ENCODE measurements around the gene NF2.
"Not testable (repeated sequence)": the region's sequence is repeated elsewhere in the genome, so short reads cannot be mapped to it uniquely, and the experiment has no call there.

The NF2 gene

DNA sequence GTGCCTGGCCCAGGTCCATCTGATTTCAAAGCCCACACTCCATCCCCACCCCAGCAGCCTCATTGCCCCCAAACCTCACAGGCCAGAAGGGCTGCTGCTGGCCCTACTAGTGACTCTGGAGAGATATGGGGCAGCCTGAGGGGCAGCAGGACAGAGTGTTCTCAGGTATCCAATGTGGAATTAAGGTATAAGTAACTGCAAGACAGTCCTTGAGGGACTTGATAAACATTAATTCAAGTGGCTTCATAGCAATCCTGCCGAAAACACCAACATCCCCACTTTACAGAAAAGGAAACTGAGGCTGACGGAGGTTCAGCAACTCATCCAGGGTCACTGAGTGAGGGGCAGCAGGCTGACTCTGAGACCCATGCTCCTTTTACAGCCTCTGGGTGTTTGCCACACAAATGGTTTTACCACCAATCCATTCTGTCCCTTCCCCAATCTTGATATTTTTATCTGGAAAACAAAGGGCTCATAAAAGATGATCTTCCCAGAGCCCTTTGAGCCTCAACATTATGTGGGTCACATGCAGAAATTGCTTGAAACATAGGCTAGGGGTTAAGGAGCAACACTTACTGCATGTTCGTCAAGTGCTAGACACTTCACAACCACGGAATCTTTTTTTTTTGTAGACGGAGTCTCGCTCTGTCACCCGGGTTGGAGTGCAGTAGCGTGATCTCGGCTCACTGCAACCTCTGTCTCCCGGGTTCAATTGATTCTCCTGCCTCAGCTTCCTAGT is 24.8 kb upstream of the NF2 start:
- Histone ChIP-seq H3K4me3 (ENCODE audit: low read depth, low read length) (no peak overlapping the region), H3K27me3 (ENCODE audit: insufficient read depth, low read depth, severe bottlenecking) (no peaks in the 10 kb centered on the region), H3K27ac (no peak overlapping the region), H3K9me3 (ENCODE audit: severe bottlenecking) (no peaks in the 10 kb centered on the region), H3K36me3 (peaks cover 4% of the 10 kb centered on the region)
- no peak for DNase-seq
- TF ChIP-seq, protein P1, sequence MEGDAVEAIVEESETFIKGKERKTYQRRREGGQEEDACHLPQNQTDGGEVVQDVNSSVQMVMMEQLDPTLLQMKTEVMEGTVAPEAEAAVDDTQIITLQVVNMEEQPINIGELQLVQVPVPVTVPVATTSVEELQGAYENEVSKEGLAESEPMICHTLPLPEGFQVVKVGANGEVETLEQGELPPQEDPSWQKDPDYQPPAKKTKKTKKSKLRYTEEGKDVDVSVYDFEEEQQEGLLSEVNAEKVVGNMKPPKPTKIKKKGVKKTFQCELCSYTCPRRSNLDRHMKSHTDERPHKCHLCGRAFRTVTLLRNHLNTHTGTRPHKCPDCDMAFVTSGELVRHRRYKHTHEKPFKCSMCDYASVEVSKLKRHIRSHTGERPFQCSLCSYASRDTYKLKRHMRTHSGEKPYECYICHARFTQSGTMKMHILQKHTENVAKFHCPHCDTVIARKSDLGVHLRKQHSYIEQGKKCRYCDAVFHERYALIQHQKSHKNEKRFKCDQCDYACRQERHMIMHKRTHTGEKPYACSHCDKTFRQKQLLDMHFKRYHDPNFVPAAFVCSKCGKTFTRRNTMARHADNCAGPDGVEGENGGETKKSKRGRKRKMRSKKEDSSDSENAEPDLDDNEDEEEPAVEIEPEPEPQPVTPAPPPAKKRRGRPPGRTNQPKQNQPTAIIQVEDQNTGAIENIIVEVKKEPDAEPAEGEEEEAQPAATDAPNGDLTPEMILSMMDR (IDR thresholded peaks at IDR 0.05; ENCODE audit: low read depth, low read length) = no peak

DNA sequence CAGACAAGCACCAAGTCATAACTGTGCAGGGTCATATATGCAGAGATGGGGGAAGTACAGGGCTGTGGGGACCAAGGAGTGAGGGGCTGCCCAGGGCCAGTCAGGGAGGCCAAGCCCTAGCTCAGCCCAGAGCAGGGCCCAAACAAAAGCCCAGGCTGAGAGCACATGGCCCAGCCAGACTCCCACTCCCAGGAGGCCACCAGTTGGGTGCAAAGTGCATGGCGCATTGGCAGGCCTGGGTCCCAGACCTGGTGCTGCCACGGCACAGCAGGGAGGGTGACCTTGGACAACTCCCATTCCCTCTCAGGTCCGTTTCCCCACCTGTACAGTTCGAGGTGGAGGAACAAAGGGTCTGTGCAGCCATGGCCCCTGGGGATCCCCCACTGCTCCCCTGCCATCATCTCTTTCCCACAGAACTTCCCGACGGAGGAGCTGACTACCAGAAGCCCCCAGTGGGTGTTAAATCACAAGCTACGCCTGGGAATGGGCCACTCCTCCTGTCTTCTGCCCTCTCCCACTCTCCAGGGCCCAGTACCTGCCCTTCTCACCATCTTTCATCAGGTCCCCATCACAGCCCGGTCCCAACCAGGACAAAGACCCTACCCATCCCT is 23.1 kb upstream of the NF2 start:
- Histone ChIP-seq H3K36me3 (peaks cover 4% of the 10 kb centered on the region), H3K4me3 (ENCODE audit: low read depth, low read length) (peak overlapping the region; percentile 68), H3K27ac (peak overlapping the region; percentile 62), H3K27me3 (ENCODE audit: insufficient read depth, low read depth, severe bottlenecking) (no peaks in the 10 kb centered on the region), H3K9me3 (ENCODE audit: severe bottlenecking) (no peaks in the 10 kb centered on the region)
- TF ChIP-seq, protein P1 (IDR thresholded peaks at IDR 0.05; ENCODE audit: low read depth, low read length) = no peak
- DNase-seq = no peak

DNA sequence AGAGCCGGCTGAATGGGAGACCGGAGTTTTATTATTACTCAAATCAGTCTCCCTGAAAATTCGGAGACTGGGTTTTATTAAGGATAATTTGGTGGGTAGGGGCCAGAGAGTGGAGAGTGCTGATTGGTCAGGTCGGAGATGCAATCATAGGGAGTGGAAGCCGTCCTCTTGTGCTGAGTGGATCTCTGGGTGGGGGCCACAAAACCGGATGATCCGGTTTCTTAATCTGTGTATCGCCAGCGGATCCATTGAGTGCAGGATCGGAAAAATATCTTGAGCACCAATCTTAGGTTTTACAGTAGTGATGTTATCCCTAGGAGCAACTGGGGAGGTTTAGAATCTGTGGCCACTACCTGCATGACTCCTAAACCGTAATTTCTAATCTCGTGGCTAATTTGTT is 21.6 kb upstream of the NF2 start:
- no peaks in the 10 kb centered on the region for H3K9me3 ChIP-seq (ENCODE audit: severe bottlenecking)
- H3K27me3 ChIP-seq (ENCODE audit: insufficient read depth, low read depth, severe bottlenecking) = no peaks in the 10 kb centered on the region
- TF ChIP-seq, protein P1 (IDR thresholded peaks at IDR 0.05; ENCODE audit: low read depth, low read length) = no peak
- no peak overlapping the region for H3K4me3 ChIP-seq (ENCODE audit: low read depth, low read length)
- H3K27ac ChIP-seq = no peak overlapping the region
- H3K36me3 ChIP-seq = peaks cover 4% of the 10 kb centered on the region
- DNase-seq = no peak

DNA sequence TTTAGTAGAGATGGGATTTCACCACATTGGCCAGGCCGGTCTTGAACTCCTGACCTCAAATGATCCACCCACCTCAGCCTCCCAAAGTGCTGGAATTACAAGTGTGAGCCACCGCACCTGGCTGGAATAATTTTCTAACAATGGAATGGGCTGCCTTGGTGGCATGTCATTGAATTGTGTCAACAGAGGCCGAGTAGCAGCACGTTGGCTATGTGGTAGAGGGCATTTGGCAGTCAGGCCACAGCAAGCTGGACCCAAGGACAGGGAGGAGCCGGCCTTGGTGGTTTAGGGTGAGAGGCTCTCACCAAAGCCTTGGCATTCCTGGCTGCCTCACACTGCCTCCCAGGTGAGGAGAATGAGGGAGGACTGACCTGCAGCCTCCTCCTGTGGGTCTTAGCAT is 18.5 kb upstream of the NF2 start:
- Histone ChIP-seq H3K27ac (no peak overlapping the region), H3K36me3 (no peaks in the 10 kb centered on the region; the same call in 1 of the 2 replicates), H3K9me3 (ENCODE audit: severe bottlenecking) (no peaks in the 10 kb centered on the region), H3K4me3 (ENCODE audit: low read depth, low read length) (no peak overlapping the region), H3K27me3 (ENCODE audit: insufficient read depth, low read depth, severe bottlenecking) (no peaks in the 10 kb centered on the region)
- TF ChIP-seq, protein P1 (IDR thresholded peaks at IDR 0.05; ENCODE audit: low read depth, low read length) = no peak
- no peak for DNase-seq

DNA sequence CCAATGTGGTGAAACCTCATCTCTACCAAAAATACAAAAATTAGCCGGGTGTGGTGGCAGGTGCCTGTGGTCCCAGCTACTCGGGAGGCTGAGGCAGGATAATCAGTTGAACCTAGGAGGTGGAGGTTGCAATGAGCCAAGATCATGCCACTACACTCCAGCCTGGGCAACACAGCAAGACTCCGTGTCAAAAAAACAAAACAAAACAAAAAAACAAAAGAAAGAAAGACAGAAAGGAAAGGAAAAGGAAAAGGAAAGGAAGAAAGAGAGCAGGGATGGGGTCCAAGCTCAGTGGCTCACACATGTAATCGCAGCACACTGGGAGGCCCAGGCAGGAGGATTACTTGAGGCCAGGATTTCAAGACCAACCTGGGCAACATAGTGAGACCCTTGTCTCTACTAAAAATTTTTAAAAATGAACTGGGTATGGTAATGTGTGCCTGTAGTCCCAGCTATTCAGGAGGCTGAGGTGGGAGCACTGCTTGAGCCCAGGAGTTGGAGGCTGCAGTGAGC is 17.2 kb upstream of the NF2 start:
- H3K36me3 ChIP-seq; H3K4me3 ChIP-seq (ENCODE audit: low read depth, low read length); H3K9me3 ChIP-seq (ENCODE audit: severe bottlenecking); DNase-seq; H3K27me3 ChIP-seq (ENCODE audit: insufficient read depth, low read depth, severe bottlenecking); H3K27ac ChIP-seq: not testable (repeated sequence)

DNA sequence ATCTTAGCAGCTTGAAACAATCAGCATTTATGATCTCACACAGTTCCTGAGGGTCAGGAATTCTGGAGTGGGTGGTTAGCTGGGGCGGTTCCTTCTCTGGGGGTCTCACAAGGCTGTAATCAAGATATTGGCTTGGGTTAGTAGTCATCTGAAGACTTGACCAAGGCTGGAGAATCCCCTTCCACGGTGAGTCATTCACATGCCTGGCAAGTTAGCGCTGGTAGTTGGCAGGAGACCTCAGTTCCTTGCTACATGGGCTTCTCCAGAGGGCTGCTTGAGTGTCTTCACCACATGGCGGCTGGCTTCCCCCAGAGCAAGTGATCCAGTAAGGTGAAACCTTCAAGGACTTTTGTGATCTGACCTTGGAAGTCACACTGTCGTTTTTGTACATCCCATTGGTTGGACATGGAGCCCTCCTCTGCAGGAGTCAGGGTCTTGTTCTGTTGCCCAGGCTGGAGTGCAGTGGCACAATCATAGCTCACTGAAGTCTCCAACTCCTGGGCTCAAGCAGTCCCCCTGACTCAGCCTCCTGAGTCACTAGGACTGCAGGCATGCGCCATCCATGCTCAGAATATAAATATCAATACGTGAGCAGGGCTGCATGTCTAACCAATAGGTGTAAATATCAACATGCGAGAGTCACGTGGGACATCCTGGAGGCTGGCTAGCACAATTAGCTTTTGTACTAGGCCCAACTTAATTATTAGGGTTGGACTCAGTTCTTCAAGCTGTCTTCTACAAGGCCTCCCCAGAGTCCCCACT is 15.3 kb upstream of the NF2 start:
- H3K4me3 ChIP-seq (ENCODE audit: low read depth, low read length) = no peak overlapping the region
- no peak for DNase-seq

More for the DNA sequence above, 15.3 kb upstream of the NF2 start:
- Histone ChIP-seq H3K9me3 (ENCODE audit: severe bottlenecking) (no peaks in the 10 kb centered on the region), H3K27ac (no peak overlapping the region), H3K36me3 (no peaks in the 10 kb centered on the region), H3K27me3 (ENCODE audit: insufficient read depth, low read depth, severe bottlenecking) (no peaks in the 10 kb centered on the region)
- TF ChIP-seq, protein P1 (IDR thresholded peaks at IDR 0.05; ENCODE audit: low read depth, low read length) = no peak

Measured in WERI-Rb-1 (cell line).